H4 (cell line): Measurements from ENCODE around the gene PSMD5. TPM values are rescaled to one million over a fixed set of nuclear protein-coding genes. Genes with fewer than 3 reads are reported as not detected.

Experiments
- DNase-seq: peaks from one replicate; pipeline ENCODE4 v3.0.0-alpha.2; 2015; ENCODE audit warnings: low spot score
- total RNA-seq: library from RNA; depleted of rRNA; stranded (reverse); fragments of >200 nt; shearing (Covaris generic); gene quantifications from 2 replicates; pipeline ENCODE4 v1.2.3, GENCODE V29; 2014

Gene PSMD5
- total RNA-seq, 1 experiment from 2014 or later, result 31.9 TPM

DNA sequence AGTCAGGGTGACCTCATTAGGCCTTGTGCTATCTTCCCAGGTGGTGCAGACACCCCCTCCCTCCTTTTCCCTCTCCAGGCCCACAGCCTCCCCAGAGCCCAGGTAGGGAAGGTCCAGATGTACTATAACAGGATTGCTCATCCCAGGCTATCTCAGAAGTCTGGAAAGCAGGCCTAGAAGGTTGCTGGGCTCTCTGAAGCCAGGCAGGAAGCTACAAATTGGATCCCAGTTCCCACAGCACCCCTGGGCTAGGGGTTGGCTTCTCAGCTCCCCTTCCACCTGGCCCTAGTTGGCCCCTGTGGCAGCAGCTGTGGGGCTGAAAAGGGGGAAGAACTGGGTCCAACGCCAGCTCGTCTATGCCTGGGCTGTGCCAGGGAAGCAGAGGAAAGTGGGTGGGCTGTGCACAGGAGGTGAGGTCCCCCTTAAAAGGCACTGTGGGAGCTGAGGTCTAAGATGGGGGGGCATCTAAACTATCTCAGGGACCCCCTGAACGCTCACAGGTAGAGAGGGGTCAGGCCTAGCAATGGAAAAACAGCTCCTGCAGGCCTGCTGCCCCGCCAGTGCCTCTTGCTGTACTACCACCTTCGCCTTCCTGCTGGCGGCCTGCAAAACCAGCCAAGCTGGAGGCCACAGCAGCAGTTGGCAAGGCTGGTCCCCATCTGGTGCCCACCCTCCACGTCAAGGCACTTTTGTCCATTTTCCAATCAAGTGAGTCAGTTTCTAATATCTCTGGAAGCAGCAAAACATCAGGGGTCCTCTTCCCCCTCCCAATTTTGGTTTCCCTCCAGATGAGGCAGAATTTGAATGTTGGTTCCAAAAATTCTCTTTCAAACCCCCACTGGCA, 13.3 kb upstream of the PSMD5 start:
- no peak for DNase-seq

GRCh38 chr9:120854596-120855327, 12.0 kb upstream of the PSMD5 start:
- DNase-seq, result no peak

- DNase-seq, result no peak
Observed at GRCh38 chr9:120853198-120853597, 10.5 kb upstream of the PSMD5 start.

GRCh38 chr9:120852240-120853010, 9.7 kb upstream of the PSMD5 start:
- DNase-seq, result no peak

GRCh38 chr9:120851449-120851848, 8.7 kb upstream of the PSMD5 start:
- DNase-seq, result no peak

DNA sequence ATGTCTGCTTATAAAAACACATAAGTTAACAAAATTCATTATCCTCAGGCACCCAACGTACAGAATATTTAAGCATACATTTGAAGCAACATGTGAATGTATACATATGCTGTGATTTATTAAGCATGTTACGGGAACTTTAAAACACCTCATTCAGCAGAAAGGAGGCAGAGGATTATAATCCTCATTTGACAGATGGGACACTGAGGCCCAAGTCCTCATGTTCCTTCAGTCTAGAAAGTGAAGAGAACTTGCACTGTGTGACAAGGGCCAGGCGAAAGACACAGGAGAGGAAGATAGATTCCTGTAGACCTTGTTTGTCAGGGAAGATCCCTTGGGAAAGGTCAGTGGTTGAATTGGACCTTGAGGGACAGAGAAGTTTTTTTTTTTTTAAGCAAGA, 7.6 kb upstream of the PSMD5 start:
- DNase-seq, result no peak

DNA sequence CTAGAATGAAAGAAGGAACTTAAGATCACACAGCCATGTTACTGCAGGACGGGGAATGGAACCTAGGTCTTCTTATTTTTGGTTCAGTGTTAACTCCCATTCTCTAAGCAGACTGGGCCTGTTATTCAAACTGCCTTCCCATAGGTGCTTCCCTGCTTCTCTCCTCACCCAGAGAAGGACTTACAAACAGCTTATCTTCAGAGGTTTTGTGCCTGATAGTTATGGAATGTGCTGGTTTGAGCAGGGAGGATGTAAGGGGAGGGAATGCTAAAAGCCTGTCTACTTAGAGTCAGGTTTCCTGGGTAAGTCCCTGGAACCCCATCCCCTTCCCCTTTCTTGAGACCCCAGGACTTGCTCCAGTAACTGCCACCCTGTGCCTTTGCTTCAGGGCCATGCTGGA, 4.2 kb upstream of the PSMD5 start:
- DNase-seq, result no peak

DNA sequence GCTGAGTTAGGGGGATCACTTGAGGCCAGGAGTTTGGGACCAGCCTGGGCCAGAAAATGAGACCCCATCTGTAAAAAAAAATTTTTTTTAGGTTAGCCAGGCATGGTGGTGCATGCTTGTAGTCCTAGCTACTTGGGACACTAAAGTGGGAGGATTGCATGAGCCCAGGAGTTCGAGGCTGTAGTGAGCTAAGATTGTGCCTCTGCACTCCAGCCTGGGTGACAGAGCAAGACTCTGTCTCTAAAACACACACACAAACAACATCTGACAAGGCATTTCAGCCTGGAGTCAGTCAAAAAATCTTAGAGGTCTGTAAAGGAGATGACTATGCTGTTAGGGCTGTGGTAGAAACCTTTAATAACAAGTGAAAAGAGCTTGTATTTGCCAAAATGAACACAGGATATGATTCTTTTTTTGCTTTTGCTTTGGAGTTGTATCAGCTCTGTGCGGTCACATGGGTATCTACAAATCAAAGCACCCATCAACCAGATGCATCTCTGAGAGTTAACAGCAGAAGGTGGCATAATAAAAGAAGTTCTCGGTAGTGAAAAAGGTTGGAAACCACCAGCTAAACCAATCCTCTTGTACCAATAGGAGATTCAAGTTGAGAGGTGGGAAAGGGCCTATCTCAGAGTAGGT, 3.6 kb upstream of the PSMD5 start:
- no peak for DNase-seq

DNA sequence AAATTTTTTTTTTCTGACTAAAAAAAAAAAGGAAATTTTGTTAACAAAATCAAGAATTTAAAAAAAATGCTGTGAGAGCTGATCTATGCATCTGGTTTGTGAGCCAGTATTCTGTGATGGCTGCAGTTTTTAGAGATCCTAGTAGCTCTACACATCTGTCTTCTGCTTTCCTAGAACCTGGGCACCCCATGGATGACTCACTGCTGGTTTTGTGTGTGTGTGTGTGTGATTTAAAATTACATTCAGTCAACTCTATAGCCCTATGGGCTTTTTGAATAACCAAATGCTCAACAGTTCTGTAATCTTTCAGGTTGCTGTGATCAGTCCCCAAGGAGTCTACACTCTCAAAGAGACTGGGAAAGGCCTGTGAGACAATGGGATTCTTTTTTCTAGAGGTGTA, 2.5 kb upstream of the PSMD5 start:
- DNase-seq, result no peak

- no peak for DNase-seq
Observed at GRCh38 chr9:120841930-120842684, 615 bp downstream of the PSMD5 start.

- DNase-seq, result no peak
Observed at GRCh38 chr9:120839146-120839545, 3.6 kb downstream of the PSMD5 start.

- DNase-seq, result no peak
Observed at GRCh38 chr9:120837921-120838320, 4.8 kb downstream of the PSMD5 start.

DNA sequence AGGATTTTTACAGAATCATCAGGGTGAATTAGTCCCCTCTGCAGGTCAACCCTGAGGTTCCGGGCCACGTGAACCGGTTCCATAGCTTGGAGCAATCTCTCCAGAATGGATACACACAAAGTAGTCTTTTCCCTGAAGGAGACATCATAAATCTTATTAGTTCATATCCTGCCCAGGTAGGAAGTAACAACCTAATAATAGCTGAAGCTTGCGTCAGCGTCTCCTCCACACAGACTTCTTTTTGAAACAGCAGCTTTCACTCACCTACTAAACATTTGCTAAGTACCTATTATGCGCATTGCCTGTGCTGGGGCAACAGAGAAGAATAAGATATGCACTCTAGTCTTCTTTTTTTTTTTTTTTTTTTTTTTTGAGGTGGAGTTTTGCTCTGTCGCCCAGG, 9.4 kb downstream of the PSMD5 start:
- no peak for DNase-seq

- DNase-seq, result no peak
Observed at GRCh38 chr9:120832807-120833206, 9.9 kb downstream of the PSMD5 start.

- DNase-seq, result no peak
Observed at GRCh38 chr9:120830865-120831264, 11.9 kb downstream of the PSMD5 start.

- DNase-seq, result no peak
Observed at GRCh38 chr9:120830151-120830550, 12.6 kb downstream of the PSMD5 start.

DNA sequence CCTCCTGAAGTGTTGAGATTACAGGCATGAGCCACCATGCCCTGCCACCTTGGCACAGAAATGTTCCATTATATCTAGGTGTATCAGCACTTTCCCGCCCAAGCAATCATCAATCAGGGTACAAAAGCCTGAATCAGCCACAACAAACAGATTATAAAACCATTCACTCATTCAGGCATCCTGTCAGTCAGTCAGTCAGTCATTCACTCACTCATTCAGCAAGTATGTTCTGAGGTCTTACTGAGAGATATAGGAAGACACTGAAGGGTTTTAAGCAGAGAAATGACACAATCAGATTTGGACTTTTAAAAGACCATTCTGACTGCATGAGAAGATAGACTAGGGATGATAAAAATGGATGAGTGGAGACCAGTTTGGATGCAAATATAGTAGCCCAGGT, 13.1 kb downstream of the PSMD5 start:
- DNase-seq, result no peak

DNA sequence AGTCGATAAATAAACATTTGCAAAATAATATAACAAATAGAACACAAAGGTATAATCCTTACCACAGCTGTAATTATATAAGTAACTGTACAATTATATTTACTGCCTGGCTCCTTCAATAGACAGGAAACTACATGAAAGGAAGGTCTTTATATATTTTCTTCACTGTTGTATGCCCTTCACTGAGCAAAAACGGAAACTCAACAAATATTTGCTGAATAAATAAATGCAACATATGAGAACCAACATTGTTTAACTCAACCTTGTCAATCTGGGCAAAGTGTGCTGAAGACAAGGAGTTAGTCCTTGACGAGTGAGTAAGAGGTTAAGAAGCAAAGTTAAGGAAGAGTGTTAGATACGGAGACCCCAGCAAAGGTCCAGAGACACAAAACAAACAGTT, 22.6 kb downstream of the PSMD5 start:
- DNase-seq, result no peak

- DNase-seq, result no peak
Observed at GRCh38 chr9:120818595-120818994, 24.1 kb downstream of the PSMD5 start.

DNA sequence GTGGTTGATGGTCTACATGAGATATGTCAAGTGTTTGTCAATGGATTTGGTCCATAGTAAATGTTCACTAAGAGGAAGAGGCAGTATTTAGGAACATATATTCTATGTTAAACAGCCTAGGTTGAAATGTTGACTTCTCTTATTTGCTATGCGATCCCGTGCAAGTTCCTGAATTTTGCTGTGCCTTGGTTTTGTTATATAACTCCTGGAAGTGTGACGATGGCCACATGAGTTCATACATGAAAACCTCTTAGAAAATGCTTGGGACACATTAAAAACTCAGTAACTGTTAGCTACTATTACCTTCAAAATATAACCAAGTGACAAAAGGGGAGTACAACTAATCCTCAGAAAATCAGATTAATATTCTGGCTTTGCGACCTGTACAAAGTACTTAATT, 27.6 kb downstream of the PSMD5 start:
- DNase-seq, result no peak

DNA sequence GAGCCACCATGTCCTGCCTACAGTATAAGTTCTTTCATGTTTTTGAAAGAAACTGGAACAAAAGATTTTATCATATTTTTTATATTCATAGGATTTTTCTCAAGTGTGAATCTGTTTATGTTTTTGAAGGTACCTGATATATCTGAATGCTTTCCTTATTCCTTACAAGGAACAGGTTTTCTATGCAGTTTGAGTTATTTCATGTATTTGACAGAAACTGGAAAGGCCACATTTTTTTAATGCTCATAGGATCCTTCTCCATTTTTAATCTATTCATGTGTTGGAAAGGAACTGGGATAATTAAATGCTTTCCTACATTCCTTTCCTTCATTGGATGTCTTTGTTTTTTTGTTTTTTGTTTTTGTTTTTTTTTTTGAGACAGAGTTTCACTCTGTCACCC, 33.8 kb downstream of the PSMD5 start:
- DNase-seq, result no peak
